Suprapubic skin (tissue), 4 donors: ENCODE measurements around the gene APBB3. TPM values are rescaled to one million over a fixed set of nuclear protein-coding genes. Genes with fewer than 3 reads are reported as not detected.

Experiments used
- DNase-seq, 2 donors: peaks; one replicate each; pipeline ENCODE4 v3.0.0-alpha.2; 2019; ENCODE audit warnings: low spot score in 2 of 2
- H3K27ac ChIP-seq: fragments of 200-600 bp; sonication (generic); one replicate; pipeline ENCODE4 v1.5.1; 2019
- H3K27me3 ChIP-seq: fragments of 200-600 bp; sonication (generic); one replicate; pipeline ENCODE4 v1.5.1; 2019
- H3K36me3 ChIP-seq: fragments of 200-600 bp; sonication (generic); one replicate; pipeline ENCODE4 v1.5.1; 2019
- H3K4me1 ChIP-seq: fragments of 200-600 bp; sonication (generic); one replicate; pipeline ENCODE4 v1.5.1; 2019
- H3K4me3 ChIP-seq: fragments of 200-600 bp; sonication (generic); one replicate; pipeline ENCODE4 v1.5.1; 2019; ENCODE audit warnings: mild to moderate bottlenecking
- H3K9me3 ChIP-seq: fragments of 200-600 bp; sonication (generic); one replicate; pipeline ENCODE4 v1.5.1; 2019
- CTCF ChIP-seq, 2 donors: fragments of 200-600 bp in 1 of 2; fragments of 450-650 bp in 1 of 2; sonication (generic) in 1 of 2; IDR thresholded peaks; one replicate each; pipeline ENCODE4 v1.5.1; 2016 to 2019; ENCODE audit warnings: antibody characterized with exemption in 2 of 2, mild to moderate bottlenecking in 1 of 2, moderate library complexity in 1 of 2
- EP300 ChIP-seq: sonication (generic); formaldehyde crosslinking; IDR thresholded peaks from one replicate; pipeline ENCODE4 v1.6.1; 2017; ENCODE audit warnings: antibody characterized with exemption
- POLR2A ChIP-seq, 2 donors: fragments of 450-650 bp; IDR thresholded peaks; one replicate each; pipeline ENCODE4 v1.6.1; 2017; ENCODE audit warnings: antibody characterized with exemption in 2 of 2, mild to moderate bottlenecking in 2 of 2, moderate library complexity in 2 of 2
- POLR2AphosphoS5 ChIP-seq, 3 donors: sonication (generic); formaldehyde crosslinking; IDR thresholded peaks; one replicate each; pipeline ENCODE4 v1.6.1; 2017; ENCODE audit warnings: antibody characterized with exemption in 3 of 3
- WGBS: methylation state at CpG from one replicate; pipeline ENCODE4 v1.1.5; 2018; 5-methylcytosine and 5-hydroxymethylcytosine counted together
- total RNA-seq, 4 donors: library from RNA; depleted of rRNA; stranded (reverse); fragments of >200 nt; gene quantifications; one replicate each; pipeline ENCODE4 v1.1.0, GENCODE V29; 2016

Gene APBB3
- total RNA-seq, 4 donors from 2014 or later: 14.5 to 57.9 (median 27.3) TPM

DNA sequence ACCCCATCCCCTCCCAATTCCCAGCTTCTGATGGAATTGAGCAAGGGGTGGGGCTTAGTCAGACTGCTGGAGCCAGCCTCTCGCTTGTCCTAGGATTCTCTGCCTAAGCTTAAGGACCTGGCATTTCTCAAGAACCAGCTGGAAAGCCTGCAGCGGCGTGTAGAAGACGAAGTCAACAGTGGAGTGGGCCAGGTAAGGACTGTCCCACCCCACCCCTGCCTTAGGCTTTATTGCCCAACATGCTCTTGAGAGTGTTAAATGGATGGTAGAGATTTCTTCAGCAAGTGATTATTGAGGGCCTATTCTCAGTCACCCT, 1.3 kb upstream of the APBB3 start:
- 68% methylated on average over 4 of the region's 4 CpGs for WGBS
- no peaks in the 10 kb centered on the region for H3K27me3 ChIP-seq
- H3K9me3 ChIP-seq: no peaks in the 10 kb centered on the region
- peak in 1 of 2 donors; percentile 73 for DNase-seq
- peaks cover 41% of the 10 kb centered on the region for H3K36me3 ChIP-seq
- peaks cover 54% of the 10 kb centered on the region for H3K4me1 ChIP-seq
- H3K27ac ChIP-seq: peak overlapping the region; percentile 88
- peak overlapping the region; percentile 86 for H3K4me3 ChIP-seq
- no peak for TF ChIP-seq EP300
- no peak for TF ChIP-seq CTCF (IDR thresholded peaks at IDR 0.05)
- no peak for TF ChIP-seq POLR2A (IDR thresholded peaks at IDR 0.05)

DNA sequence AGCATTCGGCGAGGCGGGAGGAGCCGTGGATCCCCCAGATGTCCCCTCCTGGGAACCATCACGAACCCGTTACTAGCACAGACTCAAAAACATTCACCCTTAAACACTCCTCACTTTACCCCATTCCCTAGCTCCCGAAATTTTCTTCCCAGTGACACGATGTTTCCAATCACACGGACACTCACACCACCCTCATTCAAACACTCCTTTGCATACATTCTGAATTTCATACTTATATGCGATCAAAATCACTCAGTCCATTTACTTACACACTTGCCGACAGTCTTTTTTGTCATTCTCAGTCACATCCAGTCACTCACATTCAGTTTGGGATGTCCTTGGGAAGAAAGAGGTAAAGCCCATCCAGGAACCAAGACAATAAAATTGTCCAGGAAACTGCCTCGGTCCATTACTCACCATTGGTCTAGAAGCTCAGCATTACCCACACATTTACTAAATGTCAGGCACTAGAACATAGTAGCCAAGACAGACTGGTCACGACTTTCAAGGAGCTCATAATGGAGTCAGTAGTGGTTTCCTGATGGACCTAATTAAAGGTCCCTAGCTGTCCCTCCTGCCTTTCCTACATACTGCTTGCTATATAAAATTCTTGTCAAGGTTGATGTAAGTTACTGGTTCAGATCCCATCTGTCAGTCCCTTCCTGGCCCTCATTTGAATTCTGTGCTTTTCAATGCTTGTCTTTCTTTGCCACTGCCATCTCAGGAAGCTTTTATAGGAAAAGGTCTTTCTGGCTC, 804 bp upstream of the APBB3 start:
- 5% methylated on average over 13 of the region's 13 CpGs for WGBS
- Histone ChIP-seq H3K36me3 (peaks cover 43% of the 10 kb centered on the region), H3K4me1 (peaks cover 54% of the 10 kb centered on the region), H3K27me3 (no peaks in the 10 kb centered on the region), H3K9me3 (no peaks in the 10 kb centered on the region), H3K27ac (peak overlapping the region; percentile 88), H3K4me3 (peak overlapping the region; percentile 86)
- no peak for TF ChIP-seq CTCF (IDR thresholded peaks at IDR 0.05)
- no peak for DNase-seq

- Histone ChIP-seq H3K9me3 (no peaks in the 10 kb centered on the region), H3K27ac (peak overlapping the region; percentile 88), H3K27me3 (no peaks in the 10 kb centered on the region), H3K36me3 (peaks cover 46% of the 10 kb centered on the region), H3K4me1 (peaks cover 51% of the 10 kb centered on the region), H3K4me3 (peak overlapping the region; percentile 86)
- TF ChIP-seq CTCF (IDR thresholded peaks at IDR 0.05): no peak
- TF ChIP-seq POLR2A (IDR thresholded peaks at IDR 0.05): no peak
- TF ChIP-seq POLR2AphosphoS5 (IDR thresholded peaks at IDR 0.05): no peak
- no peak for TF ChIP-seq EP300
- WGBS: 62% methylated on average over 8 of the region's 8 CpGs
- no peak for DNase-seq
Observed at GRCh38 chr5:140563596-140563995, 802 bp downstream of the APBB3 start.

GRCh38 chr5:140561753-140562523, 2.5 kb downstream of the APBB3 start:
- WGBS: 97% methylated on average over 9 of the region's 10 CpGs
- no peak for DNase-seq
- H3K4me1 ChIP-seq: peaks cover 49% of the 10 kb centered on the region
- peaks cover 33% of the 10 kb centered on the region for H3K36me3 ChIP-seq
- no peak for TF ChIP-seq CTCF (IDR thresholded peaks at IDR 0.05)
- TF ChIP-seq POLR2AphosphoS5 (IDR thresholded peaks at IDR 0.05): no peak
- TF ChIP-seq POLR2A (IDR thresholded peaks at IDR 0.05): no peak
- TF ChIP-seq EP300: no peak
- no peak overlapping the region for H3K4me3 ChIP-seq
- H3K27ac ChIP-seq: no peak overlapping the region
- H3K9me3 ChIP-seq: no peaks in the 10 kb centered on the region
- no peaks in the 10 kb centered on the region for H3K27me3 ChIP-seq

DNA sequence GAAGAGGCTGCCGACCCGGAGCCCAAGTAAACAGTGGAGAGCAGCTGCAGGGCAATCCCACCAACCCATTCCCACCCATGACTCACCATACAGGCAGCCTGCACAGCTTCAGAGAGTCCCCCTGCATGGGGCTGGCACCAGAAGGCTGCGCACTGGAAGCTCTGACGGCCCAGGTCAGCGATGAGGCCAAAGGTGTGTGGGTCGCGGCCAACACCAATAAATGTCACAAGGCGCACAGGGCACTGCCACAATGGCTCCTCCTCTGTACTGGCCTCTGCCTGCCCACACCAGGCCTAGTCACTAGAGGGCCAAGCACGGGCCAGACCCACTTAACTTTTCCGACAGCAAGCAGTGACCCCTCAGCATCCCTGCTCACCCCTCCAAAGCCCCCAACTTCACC, 4.2 kb downstream of the APBB3 start:
- Histone ChIP-seq H3K36me3 (peaks cover 28% of the 10 kb centered on the region), H3K9me3 (no peaks in the 10 kb centered on the region), H3K4me3 (no peak overlapping the region), H3K27me3 (no peaks in the 10 kb centered on the region), H3K4me1 (peaks cover 47% of the 10 kb centered on the region), H3K27ac (no peak overlapping the region)
- no peak for DNase-seq
- WGBS: 100% methylated on average over 8 of the region's 10 CpGs
- TF ChIP-seq EP300 (no peak), CTCF (IDR thresholded peaks at IDR 0.05) (no peak), POLR2A (IDR thresholded peaks at IDR 0.05) (no peak), POLR2AphosphoS5 (IDR thresholded peaks at IDR 0.05) (no peak)
